IMR-90 (cell line): ENCODE results near the gene TTL. TPM values are rescaled to one million over a fixed set of nuclear protein-coding genes. Genes with fewer than 3 reads are reported as not detected.
"Not testable (repeated sequence)": the region's sequence is repeated elsewhere in the genome, so short reads cannot be mapped to it uniquely, and the experiment has no call there.

Experiments
- ATAC-seq: fragments of 200-7000 bp; cut with Tn5 transposase; 2 replicates; pipeline ENCODE4 v1.9.1; 2020; ENCODE audit warnings: low read depth, mild to moderate bottlenecking, moderate library complexity
- BruUV-seq: library from RNA; stranded (reverse); fragments of 400-500 nt; replicated peaks from 2 replicates; lab custom pipeline; 2021; lab: Mats Ljungman, UMichigan
- CTCF ChIA-PET: fragments of 300-600 bp; formaldehyde crosslinking; extraction: SDS; loops from one replicate; lab custom pipeline; 2021; ENCODE audit warnings: antibody characterized with exemption; lab: Yijun Ruan, JAX
- POLR2A ChIA-PET: fragments of 300-600 bp; sonication (Branson Sonifier 250); formaldehyde crosslinking; loops from one replicate; lab custom pipeline; 2022; ENCODE audit warnings: antibody characterized with exemption; ENCODE audit not compliant: unreplicated experiment; lab: Charles Lee
- DNase-seq: peaks from one replicate; pipeline ENCODE4 v3.0.0; 2013
- H2AFZ ChIP-seq: replicated peaks from 2 replicates; pipeline ENCODE3; 2013; ENCODE audit warnings: low read length, mild to moderate bottlenecking; ENCODE audit not compliant: poor library complexity
- H2AK5ac ChIP-seq: 2 replicates; pipeline ENCODE4 v1.6.1; 2013; ENCODE audit warnings: low read depth, low read length, inconsistent platforms
- H2AK9ac ChIP-seq: replicated peaks from 2 replicates; pipeline ENCODE3; 2013; ENCODE audit warnings: mild to moderate bottlenecking, low read depth, low read length, moderate library complexity; ENCODE audit not compliant: poor library complexity
- H2BK120ac ChIP-seq: 2 replicates; pipeline ENCODE4 v1.6.1; 2013; ENCODE audit warnings: low read depth, low read length, inconsistent platforms
- H2BK15ac ChIP-seq: 3 replicates; pipeline ENCODE4 v1.6.1; 2013; ENCODE audit warnings: low read depth, low read length, inconsistent platforms
- H2BK20ac ChIP-seq: 2 replicates; pipeline ENCODE4 v1.6.1; 2013; ENCODE audit warnings: low read depth, mild to moderate bottlenecking, inconsistent platforms, low read length, moderate library complexity
- H2BK5ac ChIP-seq: 2 replicates; pipeline ENCODE4 v1.6.1; 2013; ENCODE audit warnings: mild to moderate bottlenecking, low read depth, low read length, inconsistent platforms; ENCODE audit not compliant: poor library complexity, severe bottlenecking
- H3K14ac ChIP-seq: replicated peaks from 2 replicates; pipeline ENCODE4 v1.6.1; 2013; ENCODE audit warnings: low read depth, low read length, inconsistent platforms
- H3K18ac ChIP-seq: 2 replicates; pipeline ENCODE4 v1.6.1; 2013; ENCODE audit warnings: low read depth, low read length, control low read depth
- H3K23ac ChIP-seq: 2 replicates; pipeline ENCODE4 v1.6.1; 2013; ENCODE audit warnings: low read depth, low read length, inconsistent platforms
- H3K27ac ChIP-seq: 2 replicates; pipeline ENCODE4 v1.5.1; 2013; ENCODE audit warnings: mild to moderate bottlenecking, control low read depth, low read length; ENCODE audit not compliant: insufficient read depth
- H3K27me3 ChIP-seq: 2 replicates; pipeline ENCODE4 v1.6.1; 2013; ENCODE audit warnings: low read length; ENCODE audit not compliant: control insufficient read depth, insufficient read depth
- H3K36me3 ChIP-seq: 2 replicates; pipeline ENCODE4 v1.6.1; 2013; ENCODE audit warnings: low read length, mixed read lengths; ENCODE audit not compliant: control insufficient read depth, insufficient read depth
- H3K4ac ChIP-seq: 2 replicates; pipeline ENCODE4 v1.6.1; 2013; ENCODE audit warnings: low read depth, low read length, inconsistent platforms
- H3K4me1 ChIP-seq: 2 replicates; pipeline ENCODE4 v1.6.1; 2013; ENCODE audit warnings: low read length, mixed read lengths; ENCODE audit not compliant: control insufficient read depth, insufficient read depth
- H3K4me2 ChIP-seq: 2 replicates; pipeline ENCODE4 v1.6.1; 2013; ENCODE audit warnings: low read depth, mild to moderate bottlenecking, control low read depth, low read length, moderate library complexity
- H3K4me3 ChIP-seq: 2 replicates; pipeline ENCODE4 v1.5.1; 2013; ENCODE audit warnings: low read depth, mild to moderate bottlenecking, control low read depth, low read length, moderate library complexity; ENCODE audit not compliant: insufficient read depth
- H3K56ac ChIP-seq: 2 replicates; pipeline ENCODE4 v1.6.1; 2013; ENCODE audit warnings: low read length, inconsistent platforms; ENCODE audit not compliant: insufficient read depth; ENCODE audit errors: extremely low read depth
- H3K79me1 ChIP-seq, 2 experiments: 2 replicates each; pipeline ENCODE4 v1.6.1; 2013; ENCODE audit warnings: low read length in 2 of 2, inconsistent platforms in 1 of 2, low read depth in 1 of 2
- H3K9ac ChIP-seq: 2 replicates; pipeline ENCODE4 v1.6.1; 2013; ENCODE audit warnings: low read depth, low read length, control low read depth
- H3K9me1 ChIP-seq: 2 replicates; pipeline ENCODE4 v1.6.1; 2013; ENCODE audit warnings: low read length, inconsistent platforms; ENCODE audit not compliant: insufficient read depth
- H3K9me3 ChIP-seq: 2 replicates; pipeline ENCODE4 v1.6.1; 2013; ENCODE audit warnings: low read length; ENCODE audit not compliant: control insufficient read depth, insufficient read depth
- H4K20me1 ChIP-seq: 2 replicates; pipeline ENCODE4 v1.6.1; 2013; ENCODE audit warnings: low read length, inconsistent platforms; ENCODE audit not compliant: insufficient read depth
- H4K5ac ChIP-seq: 2 replicates; pipeline ENCODE4 v1.6.1; 2013; ENCODE audit warnings: mild to moderate bottlenecking, low read depth, low read length, control low read depth
- H4K8ac ChIP-seq, 2 experiments: 2 replicates each; pipeline ENCODE4 v1.6.1; 2013; ENCODE audit warnings: low read depth in 2 of 2, low read length in 2 of 2, control low read depth in 1 of 2, inconsistent platforms in 1 of 2
- H4K91ac ChIP-seq: 2 replicates; pipeline ENCODE4 v1.6.1; 2013; ENCODE audit warnings: low read depth, low read length, inconsistent platforms; ENCODE audit not compliant: insufficient read depth
- RAD21 ChIP-seq: IDR thresholded peaks from 2 replicates; pipeline ENCODE4 v1.6.1; 2012; ENCODE audit warnings: low read length, improper control_type of control experiment
- SMC3 ChIP-seq: fragments of 150-350 bp; IDR thresholded peaks from 2 replicates; pipeline ENCODE4 v1.6.1; 2016; ENCODE audit warnings: low read depth, mild to moderate bottlenecking, antibody characterized with exemption, low read length, moderate library complexity
- WGBS, 2 experiments: methylation state at CpG; one replicate each; pipeline versions ENCODE4 v1.1.5 to v1.1.7; 2013; ENCODE audit warnings: missing lambda C conversion rate in 2 of 2; ENCODE audit not compliant: insufficient read length in 1 of 2; ENCODE audit errors: extremely low coverage in 2 of 2; 5-methylcytosine and 5-hydroxymethylcytosine counted together
- dilution Hi-C: fragments of 300-500 bp; cut with HindIII; formaldehyde crosslinking; loops from one replicate; pipeline ENCODE4 v1.14.3; 2018; ENCODE audit warnings: low sequenced_read_pairs; ENCODE audit not compliant: unreplicated experiment
- in situ Hi-C: fragments of 300-500 bp; cut with MboI; formaldehyde crosslinking; loops from 3 replicates; pipeline ENCODE4 v1.14.3; 2019; ENCODE audit warnings: low sequenced_read_pairs, inconsistent platforms, mixed read lengths
- intact Hi-C: fragments of 100-400 bp; cut with micrococcal nuclease; formaldehyde crosslinking; loops from 2 replicates; pipeline ENCODE4 v1.10.0; 2022
- polyA plus RNA-seq, 3 experiments: library from polyadenylated mRNA; depleted of rRNA; stranded (reverse); fragments of >200 nt; gene quantifications; 2 replicates each; pipeline ENCODE4 v1.2.3, GENCODE V29; 2012; ENCODE audit warnings: low replicate concordance in 1 of 3
- total RNA-seq: library from RNA; depleted of rRNA; stranded (reverse); fragments of >200 nt; gene quantifications from 2 replicates; pipeline ENCODE4 v1.2.3, GENCODE V29; 2012
- TF ChIP-seq, protein P1 (sequence below): conservative IDR thresholded peaks from 2 replicates; pipeline ENCODE4 v1.5.1; 2012; ENCODE audit warnings: mild to moderate bottlenecking, low read depth, low read length, improper control_type of control experiment

The TTL gene
- total and polyA plus RNA-seq, 2 of the 4 experiments (the other 2 are of a cell fraction) = 18.2 to 36.2 TPM

DNA sequence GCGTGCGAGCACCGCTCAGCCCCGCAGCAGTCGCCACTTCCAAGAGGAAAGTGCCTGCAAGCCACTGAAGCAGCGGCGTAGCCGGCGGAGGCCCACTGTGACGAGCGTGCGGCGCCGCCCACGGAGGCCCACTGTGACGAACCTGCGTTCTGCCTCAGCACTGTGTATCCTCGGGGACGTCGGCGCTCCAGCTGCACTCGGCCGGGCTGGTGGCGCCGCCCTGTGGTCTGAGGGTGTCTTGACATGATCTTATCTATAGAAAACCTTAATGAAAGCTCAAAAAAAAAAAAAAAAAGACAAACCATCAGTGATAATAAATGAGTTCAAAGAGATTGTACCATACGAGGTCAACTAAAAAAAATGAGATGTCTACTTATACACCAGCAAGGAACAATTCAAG, 48.5 kb upstream of the TTL start, which contains the start of gene RGPD8:
TSS of gene RGPD8 (minus strand) at position 166 of the 400 bp plus-strand sequence. CDS start 192 bp downstream, outside the sequence.
- H4K20me1 ChIP-seq, H2BK20ac ChIP-seq, H2AK9ac ChIP-seq, H3K14ac ChIP-seq, H4K5ac ChIP-seq, H2BK5ac ChIP-seq, CTCF ChIA-PET, H3K27ac ChIP-seq, H2AK5ac ChIP-seq, H3K4me1 ChIP-seq, H4K8ac ChIP-seq, H3K9me1 ChIP-seq, H3K9ac ChIP-seq, H4K91ac ChIP-seq, H2BK15ac ChIP-seq, dilution Hi-C loops, H3K4ac ChIP-seq, H3K23ac ChIP-seq, H3K56ac ChIP-seq, H2AFZ ChIP-seq, BruUV-seq, H3K79me1 ChIP-seq, H3K18ac ChIP-seq, H3K27me3 ChIP-seq, H2BK120ac ChIP-seq, H3K36me3 ChIP-seq, H3K9me3 ChIP-seq, H3K4me2 ChIP-seq: not testable (repeated sequence)
- ATAC-seq = peak; percentile 100
- peak; percentile 78 for DNase-seq
- POLR2A ChIA-PET = interaction anchor here (0.6 kb wide), 2 partner anchors 152 to 172 kb away, joined by 3 to 4 read pairs; no protein-coding TSS in a partner anchor
- intact Hi-C loops (loop anchor here (2.0 to 5.0 kb wide), 3 partner anchors 175 to 551 kb away; partner anchors contain the start of gene ANAPC1), in situ Hi-C loops (loop anchor here (25.0 kb wide), 1 partner anchor 171 kb away; the partner anchor contains the start of gene ZC3H8)
- H3K4me3 ChIP-seq = peak within 1 kb of the TSS; percentile 44
- peak; percentile 74 for TF ChIP-seq RAD21
- TF ChIP-seq SMC3 = peak; percentile 78
- TF ChIP-seq, protein P1, sequence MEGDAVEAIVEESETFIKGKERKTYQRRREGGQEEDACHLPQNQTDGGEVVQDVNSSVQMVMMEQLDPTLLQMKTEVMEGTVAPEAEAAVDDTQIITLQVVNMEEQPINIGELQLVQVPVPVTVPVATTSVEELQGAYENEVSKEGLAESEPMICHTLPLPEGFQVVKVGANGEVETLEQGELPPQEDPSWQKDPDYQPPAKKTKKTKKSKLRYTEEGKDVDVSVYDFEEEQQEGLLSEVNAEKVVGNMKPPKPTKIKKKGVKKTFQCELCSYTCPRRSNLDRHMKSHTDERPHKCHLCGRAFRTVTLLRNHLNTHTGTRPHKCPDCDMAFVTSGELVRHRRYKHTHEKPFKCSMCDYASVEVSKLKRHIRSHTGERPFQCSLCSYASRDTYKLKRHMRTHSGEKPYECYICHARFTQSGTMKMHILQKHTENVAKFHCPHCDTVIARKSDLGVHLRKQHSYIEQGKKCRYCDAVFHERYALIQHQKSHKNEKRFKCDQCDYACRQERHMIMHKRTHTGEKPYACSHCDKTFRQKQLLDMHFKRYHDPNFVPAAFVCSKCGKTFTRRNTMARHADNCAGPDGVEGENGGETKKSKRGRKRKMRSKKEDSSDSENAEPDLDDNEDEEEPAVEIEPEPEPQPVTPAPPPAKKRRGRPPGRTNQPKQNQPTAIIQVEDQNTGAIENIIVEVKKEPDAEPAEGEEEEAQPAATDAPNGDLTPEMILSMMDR = peak; percentile 65
- WGBS, 2 experiments = no CpG with 5 or more reads among the region's 26 CpGs
